ENCODE measurements around the gene DHX35.

DNA sequence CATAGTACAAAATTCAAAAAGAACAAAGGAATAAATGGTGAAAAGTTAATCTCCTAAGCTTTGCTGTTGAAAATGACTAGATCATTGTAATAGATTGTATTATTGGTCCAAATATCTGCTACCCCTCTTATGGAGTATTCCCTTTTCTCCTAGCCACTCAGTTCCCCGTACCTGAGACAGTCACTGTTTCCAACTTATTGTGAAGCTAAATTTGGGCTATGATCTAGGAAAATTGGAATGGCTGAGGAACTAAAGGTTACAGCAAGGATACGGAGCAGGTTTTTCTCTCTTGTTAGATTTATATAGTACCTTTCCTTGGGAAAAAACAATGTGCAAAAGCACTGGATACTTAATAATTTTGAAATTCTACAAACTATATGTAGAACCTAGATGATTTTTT is 17.3 kb downstream of the DHX35 start:
- TF ChIP-seq, protein P1, sequence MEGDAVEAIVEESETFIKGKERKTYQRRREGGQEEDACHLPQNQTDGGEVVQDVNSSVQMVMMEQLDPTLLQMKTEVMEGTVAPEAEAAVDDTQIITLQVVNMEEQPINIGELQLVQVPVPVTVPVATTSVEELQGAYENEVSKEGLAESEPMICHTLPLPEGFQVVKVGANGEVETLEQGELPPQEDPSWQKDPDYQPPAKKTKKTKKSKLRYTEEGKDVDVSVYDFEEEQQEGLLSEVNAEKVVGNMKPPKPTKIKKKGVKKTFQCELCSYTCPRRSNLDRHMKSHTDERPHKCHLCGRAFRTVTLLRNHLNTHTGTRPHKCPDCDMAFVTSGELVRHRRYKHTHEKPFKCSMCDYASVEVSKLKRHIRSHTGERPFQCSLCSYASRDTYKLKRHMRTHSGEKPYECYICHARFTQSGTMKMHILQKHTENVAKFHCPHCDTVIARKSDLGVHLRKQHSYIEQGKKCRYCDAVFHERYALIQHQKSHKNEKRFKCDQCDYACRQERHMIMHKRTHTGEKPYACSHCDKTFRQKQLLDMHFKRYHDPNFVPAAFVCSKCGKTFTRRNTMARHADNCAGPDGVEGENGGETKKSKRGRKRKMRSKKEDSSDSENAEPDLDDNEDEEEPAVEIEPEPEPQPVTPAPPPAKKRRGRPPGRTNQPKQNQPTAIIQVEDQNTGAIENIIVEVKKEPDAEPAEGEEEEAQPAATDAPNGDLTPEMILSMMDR (conservative IDR thresholded peaks at IDR 0.05), result no peak
- TF ChIP-seq EZH2 (IDR thresholded peaks at IDR 0.05; ENCODE audit: low read depth), result no peak
